Mucosa of descending colon (tissue), 3 donors: ENCODE measurements around the gene DAZAP1. TPM values are rescaled to one million over a fixed set of nuclear protein-coding genes. Genes with fewer than 3 reads are reported as not detected.

ENCODE experiments used
- ATAC-seq: fragments of 200-7000 bp; cut with Tn5 transposase; one replicate; pipeline ENCODE4 v1.9.1; 2020; ENCODE audit warnings: mild to moderate bottlenecking, moderate library complexity
- DNase-seq, 3 donors: peaks; one replicate each; pipeline ENCODE4 v3.0.0-alpha.2; 2020
- H3K36me3 ChIP-seq: fragments of 200-600 bp; one replicate; pipeline ENCODE4 v1.8.0; 2021; ENCODE audit warnings: low read depth, mild to moderate bottlenecking
- H3K4me1 ChIP-seq: fragments of 200-600 bp; one replicate; pipeline ENCODE4 v1.8.0; 2021; ENCODE audit warnings: low read depth, mild to moderate bottlenecking
- H3K4me3 ChIP-seq: fragments of 200-600 bp; one replicate; pipeline ENCODE4 v1.8.0; 2021; ENCODE audit warnings: mild to moderate bottlenecking
- H3K9me3 ChIP-seq: fragments of 200-600 bp; one replicate; pipeline ENCODE4 v1.8.0; 2021; ENCODE audit warnings: mild to moderate bottlenecking
- intact Hi-C, 2 donors: fragments of 100-400 bp; cut with DNase I in 1 of 2; cut with micrococcal nuclease in 1 of 2; formaldehyde crosslinking; loops; one replicate each; pipeline versions ENCODE4 v1.11.0 to v1.11.1; 2022; cut with DNase I, micrococcal nuclease
- total RNA-seq, 3 donors: library from RNA; stranded (reverse); fragmentation: NEBNext Ultra II Directional in 2 of 3; extraction: Animal tissue kit (Norgen Biotek cat#: 25700) in 2 of 3; gene quantifications; one replicate each; pipeline versions ENCODE4 v1.2.1 to v1.2.4, GENCODE V29; 2021 to 2023
- TF ChIP-seq, protein P1 (sequence below): fragments of 200-600 bp; IDR thresholded peaks from one replicate; pipeline ENCODE4 v1.8.0; 2022; ENCODE audit warnings: antibody characterized with exemption, mild to moderate bottlenecking
- donor health status: DM: no; HTN: no; CAD: no; lungs with moderate emphysema.
- donor health status: DM: no; HTN: no; CAD: no.
- donor health status: DM: no; HTN: yes; CAD: no.

The DAZAP1 gene
- total RNA-seq, 3 donors from 2014 or later, result 117 to 123 (median 119) TPM

DNA sequence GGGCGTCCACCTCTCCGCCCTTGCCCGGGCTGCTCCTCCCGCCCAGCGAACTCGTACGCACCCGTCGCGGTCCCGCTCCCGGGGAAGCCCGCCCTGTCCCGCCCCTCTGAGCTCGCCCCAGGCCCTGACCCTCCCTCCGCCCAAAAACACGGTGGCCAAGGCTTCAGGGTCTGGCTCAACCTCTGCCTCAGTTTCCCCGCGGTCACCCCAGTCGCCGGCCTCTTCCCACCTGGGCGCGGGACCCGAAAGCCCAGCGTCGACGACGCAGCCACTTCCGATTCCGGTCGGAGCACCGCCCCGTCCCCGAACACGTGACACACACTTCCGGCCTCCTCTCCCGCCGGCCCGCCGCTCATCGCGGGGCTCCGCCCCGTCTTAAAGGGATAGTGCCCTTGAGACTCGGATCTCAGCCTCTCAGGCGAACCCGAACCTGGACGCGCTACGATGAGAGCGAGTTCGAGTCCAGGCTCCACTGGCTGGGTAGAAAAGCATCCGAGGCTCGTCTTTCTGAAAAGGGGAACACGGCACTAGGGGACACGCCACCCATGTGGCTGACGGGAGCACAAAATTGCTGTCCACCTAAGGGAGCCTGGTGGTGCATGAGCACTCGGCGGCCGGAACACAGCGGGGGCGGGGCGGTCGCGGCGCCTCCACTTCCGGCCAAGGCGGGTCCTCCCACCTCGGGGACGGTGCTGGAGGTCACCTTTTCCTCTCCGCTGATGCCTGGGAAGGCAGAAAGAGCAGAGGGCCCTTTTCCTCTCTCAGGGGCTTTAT lies 71.7 kb downstream of the DAZAP1 start, which contains the start of gene C19orf25:
C19orf25 (minus strand) TSS at position 282 of the 774 bp plus-strand sequence. CDS start 312 bp downstream, outside the sequence.
- Histone ChIP-seq H3K4me1 (peaks cover 13% of the 10 kb centered on the region), H3K4me3 (peak within 1 kb of the TSS; percentile 97), H3K9me3 (no peaks in the 10 kb centered on the region), H3K36me3 (no peaks in the 10 kb centered on the region)
- intact Hi-C loops, result no loop called here
- peak; percentile 98 for ATAC-seq
- peak; percentile 96 to 97 (median 96) for DNase-seq
- TF ChIP-seq, protein P1, sequence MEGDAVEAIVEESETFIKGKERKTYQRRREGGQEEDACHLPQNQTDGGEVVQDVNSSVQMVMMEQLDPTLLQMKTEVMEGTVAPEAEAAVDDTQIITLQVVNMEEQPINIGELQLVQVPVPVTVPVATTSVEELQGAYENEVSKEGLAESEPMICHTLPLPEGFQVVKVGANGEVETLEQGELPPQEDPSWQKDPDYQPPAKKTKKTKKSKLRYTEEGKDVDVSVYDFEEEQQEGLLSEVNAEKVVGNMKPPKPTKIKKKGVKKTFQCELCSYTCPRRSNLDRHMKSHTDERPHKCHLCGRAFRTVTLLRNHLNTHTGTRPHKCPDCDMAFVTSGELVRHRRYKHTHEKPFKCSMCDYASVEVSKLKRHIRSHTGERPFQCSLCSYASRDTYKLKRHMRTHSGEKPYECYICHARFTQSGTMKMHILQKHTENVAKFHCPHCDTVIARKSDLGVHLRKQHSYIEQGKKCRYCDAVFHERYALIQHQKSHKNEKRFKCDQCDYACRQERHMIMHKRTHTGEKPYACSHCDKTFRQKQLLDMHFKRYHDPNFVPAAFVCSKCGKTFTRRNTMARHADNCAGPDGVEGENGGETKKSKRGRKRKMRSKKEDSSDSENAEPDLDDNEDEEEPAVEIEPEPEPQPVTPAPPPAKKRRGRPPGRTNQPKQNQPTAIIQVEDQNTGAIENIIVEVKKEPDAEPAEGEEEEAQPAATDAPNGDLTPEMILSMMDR, result no peak

DNA sequence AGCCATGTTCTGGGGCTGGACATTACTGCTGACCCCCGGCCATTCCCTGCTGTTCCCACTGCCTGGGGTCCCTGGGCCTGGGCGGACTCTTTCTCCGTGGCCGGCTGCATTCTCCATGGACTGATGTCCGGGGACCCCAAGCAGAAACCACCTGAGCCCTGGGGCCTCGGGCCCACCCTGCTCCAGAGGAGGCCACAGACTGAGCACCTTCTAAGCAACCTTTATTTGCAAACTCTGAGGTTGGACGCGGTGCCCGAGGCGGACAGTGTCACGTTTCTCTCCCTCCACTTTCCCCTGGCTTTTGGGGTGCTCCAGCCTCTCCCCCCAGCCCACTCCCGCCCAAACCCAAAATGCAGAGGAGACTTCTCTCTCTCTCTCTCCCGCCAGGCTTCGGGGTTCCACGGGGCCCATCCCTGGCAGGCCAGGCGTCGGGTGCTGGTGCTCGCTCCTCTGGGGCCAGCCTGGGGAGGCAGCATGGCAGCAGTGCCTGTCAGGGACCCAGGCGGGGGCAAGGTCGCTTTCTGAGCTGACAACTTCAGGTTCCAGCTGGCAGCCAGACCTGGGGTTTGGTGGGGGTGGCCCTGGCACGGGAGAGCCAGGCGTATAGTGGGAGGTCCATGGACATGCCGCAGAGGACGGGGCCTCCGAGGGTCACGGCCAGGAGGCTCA lies 74.0 kb downstream of the DAZAP1 start:
- Histone ChIP-seq H3K36me3 (no peaks in the 10 kb centered on the region), H3K4me1 (peaks cover 13% of the 10 kb centered on the region), H3K4me3 (no peak overlapping the region), H3K9me3 (no peaks in the 10 kb centered on the region)
- intact Hi-C loops, result no loop called here
- DNase-seq, result peak in 1 of 3 donors; percentile 28
- no peak for ATAC-seq
- TF ChIP-seq, protein P1, result no peak

DNA sequence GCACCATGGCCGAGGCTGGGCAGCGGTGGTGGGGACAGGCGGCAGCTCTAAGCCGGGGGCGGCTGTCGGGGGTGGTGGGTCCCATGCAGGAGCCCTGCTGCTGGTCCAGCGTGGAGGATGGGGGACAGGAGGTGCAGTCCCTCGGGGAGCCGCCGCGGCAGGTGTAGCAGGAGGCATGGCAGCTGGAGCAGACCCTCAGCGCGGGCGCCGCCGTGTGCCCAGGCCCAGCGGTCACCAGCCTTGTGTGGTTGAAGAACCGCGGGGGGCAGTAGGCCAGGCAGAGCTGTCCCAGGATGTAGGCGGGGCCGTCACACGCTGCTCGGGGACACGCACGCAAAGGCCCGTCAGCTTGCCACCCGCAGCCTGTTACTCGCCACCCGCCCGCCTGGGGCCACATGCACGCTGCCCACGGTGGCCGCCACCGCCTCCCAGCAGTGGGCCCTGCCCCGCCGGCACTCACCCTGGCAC lies 74.5 kb downstream of the DAZAP1 start:
- no peak for ATAC-seq
- TF ChIP-seq, protein P1, result no peak
- DNase-seq, result peak in 2 of 3 donors; percentile 29 to 60

DNA sequence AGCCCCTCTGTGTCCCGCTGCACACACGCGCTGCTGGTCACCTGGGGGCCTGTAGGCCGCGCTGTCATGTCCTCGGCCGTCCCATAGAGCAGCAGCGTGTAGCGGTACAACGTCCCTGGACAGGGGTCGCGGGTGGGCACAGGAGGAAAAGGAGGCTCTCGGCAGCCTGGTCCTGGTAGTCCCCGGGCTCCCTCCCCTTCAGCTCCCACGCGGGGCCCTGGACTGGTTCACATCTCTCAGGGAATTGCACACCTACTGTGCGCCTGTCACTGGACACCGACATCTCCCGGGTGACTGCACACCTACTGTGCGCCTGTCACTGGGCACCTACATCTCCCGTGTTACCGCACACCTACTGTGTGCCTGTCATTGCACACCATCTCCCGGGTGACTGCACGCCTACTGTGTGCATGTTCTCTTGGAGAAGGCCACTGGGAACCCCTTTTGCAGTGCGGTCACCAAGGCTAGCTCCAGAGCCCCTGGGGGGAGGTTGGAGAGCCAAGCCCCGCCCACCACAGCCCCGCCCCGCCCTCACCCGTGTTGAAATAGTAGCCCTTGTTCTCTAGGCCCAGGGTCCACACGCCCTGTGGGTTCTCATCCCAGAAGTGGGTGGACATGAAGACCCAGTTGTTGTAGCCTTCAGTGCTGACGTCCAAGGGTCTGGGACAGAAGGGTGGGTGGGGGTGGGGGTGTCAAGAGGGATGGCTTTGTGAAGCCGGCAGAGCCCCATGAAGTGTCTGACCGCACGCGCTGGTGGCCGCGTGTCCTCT lies 75.2 kb downstream of the DAZAP1 start:
- Histone ChIP-seq H3K4me3 (no peak overlapping the region), H3K36me3 (no peaks in the 10 kb centered on the region), H3K4me1 (peaks cover 12% of the 10 kb centered on the region), H3K9me3 (no peaks in the 10 kb centered on the region)
- TF ChIP-seq, protein P1, result no peak
- peak in 2 of 3 donors; percentile 25 to 46 for DNase-seq
- ATAC-seq, result no peak
- intact Hi-C loops, result no loop called here

More for the DNA sequence above, 74.5 kb downstream of the DAZAP1 start:
- H3K4me3 ChIP-seq, result no peak overlapping the region
- intact Hi-C loops, result no loop called here
- no peaks in the 10 kb centered on the region for H3K36me3 ChIP-seq
- peaks cover 13% of the 10 kb centered on the region for H3K4me1 ChIP-seq
- no peaks in the 10 kb centered on the region for H3K9me3 ChIP-seq
